Glutamatergic neuron (in vitro differentiated cells): ENCODE data around the gene KCTD13. TPM values are rescaled to one million over a fixed set of nuclear protein-coding genes. Genes with fewer than 3 reads are reported as not detected.
"Not testable (repeated sequence)": the region's sequence is repeated elsewhere in the genome, so short reads cannot be mapped to it uniquely, and the experiment has no call there.

ENCODE experiments used
- DNase-seq: peaks from one replicate; pipeline ENCODE4 v3.0.0; 2022
- H3K27ac Mint-ChIP-seq: one replicate; pipeline ENCODE4 v1.8.0; 2020; ENCODE audit warnings: mild to moderate bottlenecking, mixed read lengths, inconsistent platforms; ENCODE audit not compliant: unreplicated experiment
- H3K27me3 Mint-ChIP-seq: one replicate; pipeline ENCODE4 v1.8.0; 2020; ENCODE audit warnings: mild to moderate bottlenecking, moderate library complexity, mixed read lengths, inconsistent platforms; ENCODE audit not compliant: unreplicated experiment
- H3K36me3 Mint-ChIP-seq: one replicate; pipeline ENCODE4 v1.8.0; 2020; ENCODE audit warnings: mild to moderate bottlenecking, mixed read lengths, inconsistent platforms; ENCODE audit not compliant: unreplicated experiment
- H3K4me1 Mint-ChIP-seq: one replicate; pipeline ENCODE4 v1.8.0; 2020; ENCODE audit warnings: mild to moderate bottlenecking, low read depth, mixed read lengths, inconsistent platforms; ENCODE audit not compliant: unreplicated experiment
- H3K4me3 Mint-ChIP-seq: one replicate; pipeline ENCODE4 v1.8.0; 2020; ENCODE audit warnings: mild to moderate bottlenecking, mixed read lengths, inconsistent platforms; ENCODE audit not compliant: unreplicated experiment
- H3K9me3 Mint-ChIP-seq: one replicate; pipeline ENCODE4 v1.8.0; 2020; ENCODE audit warnings: mild to moderate bottlenecking, moderate library complexity, mixed read lengths, inconsistent platforms; ENCODE audit not compliant: unreplicated experiment
- CTCF ChIP-seq: fragments of 200-600 bp; sonication (generic); IDR thresholded peaks from one replicate; pipeline ENCODE4 v1.5.0; 2021; ENCODE audit not compliant: partially characterized antibody, unreplicated experiment
- total RNA-seq: library from RNA; stranded (reverse); fragmentation: NEBNext Ultra II Directional; extraction: Animal tissue kit (Norgen Biotek cat#: 25700); gene quantifications from one replicate; pipeline ENCODE4 v1.2.1, GENCODE V29; 2021; ENCODE audit not compliant: unreplicated experiment

The KCTD13 gene
- total RNA-seq, 1 donor from 2014 or later, result 18.4 TPM

- Mint-ChIP-seq H3K4me1 (no peaks in the 10 kb centered on the region), H3K27ac (no peak overlapping the region), H3K36me3 (no peaks in the 10 kb centered on the region), H3K4me3 (no peak overlapping the region), H3K27me3 (peaks cover 14% of the 10 kb centered on the region), H3K9me3 (peaks cover 4% of the 10 kb centered on the region)
- no peak for DNase-seq
- TF ChIP-seq CTCF, result no peak
Observed at GRCh38 chr16:29910819-29911675, 15.0 kb downstream of the KCTD13 start.

- not testable (repeated sequence) for H3K27ac Mint-ChIP-seq, H3K36me3 Mint-ChIP-seq, H3K4me3 Mint-ChIP-seq, DNase-seq, H3K9me3 Mint-ChIP-seq, H3K4me1 Mint-ChIP-seq
- H3K27me3 Mint-ChIP-seq, result peaks cover 14% of the 10 kb centered on the region
Observed at GRCh38 chr16:29909851-29910250, 16.2 kb downstream of the KCTD13 start.

- Mint-ChIP-seq H3K27me3 (peaks cover 14% of the 10 kb centered on the region), H3K27ac (no peak overlapping the region)
- TF ChIP-seq CTCF, result no peak
Observed at GRCh38 chr16:29909391-29909790, 16.6 kb downstream of the KCTD13 start.

GRCh38 chr16:29908719-29909220, 17.3 kb downstream of the KCTD13 start:
- no peak for DNase-seq
- TF ChIP-seq CTCF, result no peak
- H3K4me3 Mint-ChIP-seq, result no peak overlapping the region
- H3K27ac Mint-ChIP-seq, result no peak overlapping the region
- peaks cover 4% of the 10 kb centered on the region for H3K9me3 Mint-ChIP-seq
- H3K36me3 Mint-ChIP-seq, result no peaks in the 10 kb centered on the region
- H3K27me3 Mint-ChIP-seq, result peaks cover 11% of the 10 kb centered on the region
- no peaks in the 10 kb centered on the region for H3K4me1 Mint-ChIP-seq

More at GRCh38 chr16:29909391-29909790, 16.6 kb downstream of the KCTD13 start:
- Mint-ChIP-seq H3K9me3 (peaks cover 4% of the 10 kb centered on the region), H3K4me3 (no peak overlapping the region), H3K36me3 (no peaks in the 10 kb centered on the region), H3K4me1 (no peaks in the 10 kb centered on the region)
- DNase-seq, result no peak

- Mint-ChIP-seq H3K27me3 (peaks cover 11% of the 10 kb centered on the region), H3K4me3 (peak overlapping the region; percentile 1), H3K4me1 (peaks cover 4% of the 10 kb centered on the region), H3K36me3 (no peaks in the 10 kb centered on the region), H3K9me3 (peaks cover 4% of the 10 kb centered on the region), H3K27ac (no peak overlapping the region)
- TF ChIP-seq CTCF, result no peak
- no peak for DNase-seq
Observed at GRCh38 chr16:29907973-29908372, 18.1 kb downstream of the KCTD13 start.
